ENCODE measurements around the gene DMBT1.

DMBT1 gene

DNA sequence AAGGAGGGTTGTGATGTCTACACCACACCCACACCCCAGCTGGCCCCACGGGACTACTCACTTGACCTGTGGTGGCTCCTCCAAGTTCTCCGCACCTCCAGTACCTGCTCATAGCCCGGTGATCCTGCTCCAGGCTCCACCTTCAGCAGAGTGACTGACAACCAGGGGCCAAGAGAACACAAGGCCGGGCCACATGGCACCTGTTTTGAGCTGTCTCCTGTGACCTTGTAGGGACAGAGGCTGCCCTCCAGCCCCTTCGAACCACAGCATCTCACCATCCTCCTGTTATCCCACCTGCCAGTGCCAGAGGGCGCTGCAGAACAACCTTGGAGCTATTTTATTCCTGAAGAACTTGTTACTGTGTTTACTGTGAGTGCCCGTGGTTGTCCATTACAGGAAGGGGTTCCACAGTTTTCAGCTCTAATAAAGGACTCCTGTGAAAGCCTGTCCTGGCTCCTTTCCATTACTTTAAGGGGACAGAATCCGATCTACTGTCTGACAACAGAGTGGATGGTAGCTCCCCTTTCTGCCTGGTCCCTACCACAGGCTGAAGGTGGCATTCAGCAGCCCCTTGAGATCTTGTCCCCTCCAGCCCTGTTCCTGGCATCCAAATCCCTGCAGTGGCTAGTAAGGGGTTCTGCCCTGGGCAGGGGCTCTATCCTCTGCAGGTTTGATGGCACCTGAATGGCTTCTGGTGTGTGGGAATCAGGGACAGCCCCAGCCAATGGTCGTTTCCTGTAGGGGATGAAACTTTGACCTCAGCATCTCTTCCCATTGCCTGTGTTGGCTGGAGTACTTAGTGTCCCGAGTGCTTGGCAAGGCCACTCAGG is 88.3 kb downstream of the DMBT1 start:
- DNase-seq: no peak

DNA sequence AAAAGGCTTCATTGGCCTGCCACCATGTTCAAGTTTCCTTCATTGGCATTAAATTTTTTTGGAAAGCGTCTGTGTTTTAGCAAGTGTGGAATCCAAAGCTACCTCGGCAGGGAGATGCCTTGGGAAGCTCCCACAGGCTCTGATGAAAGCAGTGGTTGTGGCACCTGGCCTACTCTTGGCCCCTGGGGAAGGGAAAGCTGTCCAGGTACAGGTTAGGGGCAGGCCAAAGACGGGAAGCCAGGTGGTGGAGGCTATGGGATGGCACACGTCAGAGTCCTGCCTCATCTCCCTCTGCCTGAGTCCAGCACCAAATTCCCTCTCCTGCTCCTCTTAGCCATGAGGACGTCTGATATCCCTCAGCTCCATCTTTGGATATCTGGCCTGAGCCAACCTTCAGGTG is 89.3 kb downstream of the DMBT1 start:
- DNase-seq: no peak

DNA sequence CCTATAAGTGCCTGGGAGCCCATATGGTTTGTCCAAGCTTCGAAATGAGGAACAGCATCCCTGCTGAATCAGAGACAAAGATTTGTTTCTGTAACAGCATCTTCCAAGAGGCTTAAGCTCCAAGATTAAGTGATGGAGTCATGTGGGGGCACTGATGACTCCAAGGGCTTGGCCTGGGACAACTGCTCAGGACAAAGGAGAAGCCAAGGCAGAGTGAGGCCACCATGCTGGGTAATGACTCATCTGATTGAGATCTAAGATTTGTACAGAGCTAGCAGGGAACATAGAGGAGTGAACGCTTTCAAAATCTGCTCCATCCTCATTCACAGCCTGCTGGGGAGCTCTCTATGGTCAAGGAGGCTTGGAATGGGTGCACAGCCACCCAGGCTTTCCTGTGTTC is 89.8 kb downstream of the DMBT1 start:
- no peak for DNase-seq

DNA sequence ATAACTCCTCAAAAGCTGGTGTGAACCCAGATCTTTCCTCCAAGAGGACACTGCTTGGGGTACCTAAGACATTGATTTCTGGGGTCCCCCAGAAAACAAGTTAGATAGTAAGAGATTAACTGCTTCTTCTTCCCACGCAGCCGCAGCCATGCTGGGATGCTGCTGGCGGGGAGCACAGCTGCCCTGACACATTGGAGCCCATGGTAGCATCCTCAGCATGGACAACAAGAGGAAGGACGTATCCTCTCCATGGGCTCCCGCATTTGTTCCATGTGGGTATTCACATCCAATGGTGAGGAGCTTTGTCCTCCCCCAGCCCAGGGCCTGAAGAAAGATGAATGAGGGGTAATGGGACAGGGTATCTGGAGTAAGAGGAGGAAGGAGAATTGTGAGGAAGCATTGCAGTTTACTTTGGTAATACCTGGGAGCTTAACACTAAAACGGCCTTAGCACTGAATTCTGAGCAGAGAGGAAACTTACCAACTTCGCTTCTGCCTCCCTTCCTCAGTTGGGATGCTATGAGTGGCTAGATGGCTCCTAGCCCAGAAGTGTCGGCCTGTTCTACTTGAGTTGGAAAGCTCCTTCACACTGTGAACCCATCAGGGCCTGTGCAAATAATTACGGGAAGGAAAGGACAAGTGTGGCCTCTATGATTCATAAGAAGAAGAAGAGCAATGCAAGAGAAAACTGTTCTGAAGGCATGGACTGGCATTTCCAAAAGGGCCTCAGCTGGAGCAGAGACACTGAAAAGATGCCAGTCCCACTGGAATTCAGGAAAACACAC is 95.2 kb downstream of the DMBT1 start:
- DNase-seq: no peak

DNA sequence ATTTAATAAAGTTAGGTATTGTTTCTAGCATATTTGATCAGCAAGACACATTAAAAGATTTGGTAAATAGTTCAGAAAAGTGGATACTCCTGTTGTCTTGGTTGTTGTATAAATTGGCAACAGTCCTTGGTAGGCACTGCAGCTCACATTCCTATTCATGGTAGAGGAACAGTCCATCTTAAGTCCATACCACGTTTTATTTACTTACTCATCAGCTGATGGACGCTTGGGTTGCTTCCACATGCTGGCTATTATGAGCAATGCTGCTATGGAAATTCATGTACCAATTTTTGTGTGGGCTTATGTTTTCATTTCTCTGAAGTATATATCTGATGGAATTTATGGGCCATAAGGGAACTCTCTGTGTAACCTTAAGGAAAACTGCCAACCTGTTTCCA is 95.8 kb downstream of the DMBT1 start:
- DNase-seq: no peak

DNA sequence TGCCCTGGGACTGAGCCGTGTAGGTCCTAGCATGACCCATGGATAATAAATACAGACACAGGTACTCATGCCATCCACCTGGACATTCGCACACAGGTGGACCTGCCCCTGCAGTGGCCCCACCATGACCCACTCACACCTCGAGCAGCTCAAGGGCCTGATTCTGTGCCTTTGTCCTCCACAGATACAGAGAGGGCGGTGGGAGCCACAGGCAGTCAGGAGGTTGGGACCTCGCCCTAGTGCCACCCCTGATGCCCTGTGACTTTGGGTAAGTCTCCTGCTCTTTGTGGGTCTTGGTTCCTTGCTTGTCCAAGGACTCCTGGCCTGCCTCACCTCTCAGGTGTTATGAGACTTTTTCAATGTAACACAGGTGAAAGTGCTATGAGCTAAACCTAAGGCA is 96.2 kb downstream of the DMBT1 start:
- no peak for DNase-seq

DNA sequence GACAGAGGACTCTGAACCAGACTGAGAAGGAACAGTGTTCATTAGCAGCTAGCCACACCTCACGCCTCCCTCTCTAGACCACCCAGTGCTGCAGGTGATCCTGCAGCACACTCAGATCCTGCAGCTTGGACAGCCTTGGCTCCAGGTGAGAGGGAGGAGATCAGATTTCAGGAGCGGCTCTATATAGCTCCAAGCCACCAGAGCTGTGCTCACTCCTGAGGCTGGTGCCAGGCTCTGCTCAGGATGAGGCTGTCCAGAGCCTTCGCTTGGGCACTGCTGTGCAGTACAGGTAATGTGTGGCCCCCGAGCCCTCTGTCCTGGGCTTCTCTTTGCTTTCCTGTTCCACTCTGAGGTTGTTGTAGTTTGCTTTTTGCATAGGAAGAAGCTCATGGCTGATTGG is 96.7 kb downstream of the DMBT1 start:
- DNase-seq: no peak

DNA sequence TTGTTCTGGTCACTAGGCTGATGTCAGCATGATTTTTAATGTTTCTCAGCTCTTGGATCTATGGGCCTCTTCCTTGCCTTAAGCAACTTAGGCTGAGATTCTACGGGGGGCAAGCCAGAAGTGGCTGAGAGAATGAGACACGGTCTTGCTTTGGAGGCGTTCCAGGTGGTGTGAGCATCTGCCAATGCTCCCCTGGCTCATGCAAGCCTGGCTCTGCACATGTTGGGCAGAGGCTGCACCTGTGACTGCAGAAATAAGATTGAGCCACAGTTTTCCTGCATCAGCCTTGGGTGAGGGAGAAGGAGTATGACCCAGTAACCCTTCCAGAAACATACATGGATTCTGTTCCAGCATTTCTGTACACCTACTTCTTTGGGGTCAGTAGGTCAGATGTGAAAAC is 97.2 kb downstream of the DMBT1 start:
- no peak for DNase-seq

DNA sequence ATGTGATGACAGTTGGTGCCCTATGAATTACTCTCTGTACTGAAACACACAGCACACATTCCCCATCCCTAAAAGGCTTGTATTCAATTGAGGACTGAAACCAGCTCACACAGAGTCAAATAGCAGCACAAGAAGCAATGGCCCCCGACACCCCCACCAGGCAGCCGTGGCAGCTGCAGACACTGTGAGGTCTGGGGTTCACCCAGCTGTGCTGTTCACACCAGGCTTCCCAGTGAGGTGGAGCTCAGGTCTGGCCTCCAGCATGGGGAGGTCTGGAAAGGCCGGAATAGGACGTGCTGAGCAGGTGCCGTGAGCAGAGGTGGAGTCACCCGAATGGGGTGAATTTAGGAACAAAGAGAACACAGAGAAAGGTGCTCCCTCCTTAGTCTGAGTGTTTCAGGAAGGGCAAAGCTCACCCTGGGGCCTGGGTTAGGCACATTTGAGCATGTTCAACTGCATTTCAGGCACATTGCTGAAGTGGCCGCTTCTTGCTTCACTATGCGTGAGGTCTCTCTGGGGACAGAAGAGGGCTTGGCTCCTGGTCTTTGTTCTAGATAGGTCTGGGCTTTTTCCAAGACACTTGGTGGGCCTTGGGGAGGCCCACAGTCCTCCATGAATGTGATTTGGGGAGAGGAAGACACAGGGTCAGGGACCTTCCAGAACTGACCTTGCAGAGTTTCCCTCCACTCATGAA is 97.9 kb downstream of the DMBT1 start:
- no peak for DNase-seq

DNA sequence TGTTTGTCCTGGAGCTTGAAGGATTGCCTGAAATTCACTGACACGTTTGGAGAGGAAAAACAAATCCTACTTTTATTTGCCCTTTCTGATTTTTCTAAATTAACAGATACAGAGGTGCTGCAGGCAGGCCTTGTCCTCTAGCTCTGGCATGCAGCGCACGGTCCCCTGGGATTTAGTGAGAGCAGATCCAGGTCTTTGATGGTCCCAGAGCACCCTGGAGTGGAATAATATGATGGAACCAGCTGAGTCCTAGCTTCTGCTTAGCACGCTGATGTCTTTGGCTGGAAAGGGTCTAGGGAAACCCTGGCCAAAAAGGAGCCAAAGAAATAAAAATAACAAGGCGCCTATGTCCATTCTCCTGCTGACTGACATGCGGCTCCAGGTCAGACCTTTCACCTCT is 98.6 kb downstream of the DMBT1 start:
- DNase-seq: no peak

DNA sequence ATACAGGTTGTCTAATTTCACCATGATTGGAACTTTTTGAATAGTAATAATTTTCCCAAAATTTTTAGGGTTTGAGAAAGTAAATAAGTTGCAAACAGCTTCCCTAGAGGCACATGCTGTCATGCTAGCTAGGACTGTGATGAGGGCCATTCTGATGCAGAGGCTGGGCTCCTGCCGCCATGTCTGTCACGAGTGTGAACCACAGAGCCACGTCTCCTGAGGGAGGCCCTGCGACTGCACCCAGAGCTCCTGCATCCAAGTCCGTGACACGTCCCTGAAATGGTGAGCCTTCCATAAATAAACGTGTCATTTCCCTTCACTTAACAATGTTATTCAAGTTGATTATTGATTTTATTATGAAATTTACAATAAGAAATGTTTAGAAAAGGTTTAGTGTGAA is 99.1 kb downstream of the DMBT1 start:
- no peak for DNase-seq

DNA sequence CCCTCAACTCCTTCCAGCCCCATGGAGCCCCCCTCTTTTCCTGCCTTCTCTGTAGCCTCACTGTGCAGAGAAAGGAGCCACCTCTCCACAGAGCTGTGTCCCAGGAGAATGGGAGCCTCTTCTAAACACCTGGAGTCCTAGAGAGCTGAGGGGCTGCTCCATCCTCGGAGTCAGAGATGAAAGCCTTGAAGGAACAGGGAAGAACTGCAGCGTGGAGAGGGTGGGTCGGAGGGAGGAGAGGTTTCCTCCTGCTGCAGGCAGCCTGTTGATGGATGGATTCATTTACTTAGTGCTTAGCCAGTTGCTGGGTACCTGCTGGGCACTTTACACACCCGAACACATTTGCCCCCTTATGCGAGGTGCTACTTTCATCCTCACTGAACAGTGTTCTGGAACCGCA is 100.1 kb downstream of the DMBT1 start:
- no peak for DNase-seq

DNA sequence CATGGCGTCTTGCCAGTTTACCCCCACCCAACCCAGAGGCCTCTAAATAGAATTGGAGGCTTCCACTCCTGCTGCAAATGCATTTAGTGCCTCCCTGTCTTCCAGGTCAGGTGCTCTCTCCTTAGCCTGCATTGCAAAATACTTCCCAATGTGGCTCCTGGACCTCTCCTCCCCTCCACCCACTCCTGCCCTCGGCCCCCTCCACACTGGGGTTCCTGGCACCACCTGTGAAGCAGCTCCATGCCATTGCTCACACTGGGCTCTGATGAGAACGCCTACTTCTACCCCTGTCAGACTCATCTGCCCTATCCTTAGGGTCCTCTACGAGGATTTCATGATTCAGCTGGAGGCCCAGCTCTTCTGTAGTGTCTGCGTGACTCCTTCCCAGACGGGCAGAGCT is 101.7 kb downstream of the DMBT1 start:
- DNase-seq: no peak

DNA sequence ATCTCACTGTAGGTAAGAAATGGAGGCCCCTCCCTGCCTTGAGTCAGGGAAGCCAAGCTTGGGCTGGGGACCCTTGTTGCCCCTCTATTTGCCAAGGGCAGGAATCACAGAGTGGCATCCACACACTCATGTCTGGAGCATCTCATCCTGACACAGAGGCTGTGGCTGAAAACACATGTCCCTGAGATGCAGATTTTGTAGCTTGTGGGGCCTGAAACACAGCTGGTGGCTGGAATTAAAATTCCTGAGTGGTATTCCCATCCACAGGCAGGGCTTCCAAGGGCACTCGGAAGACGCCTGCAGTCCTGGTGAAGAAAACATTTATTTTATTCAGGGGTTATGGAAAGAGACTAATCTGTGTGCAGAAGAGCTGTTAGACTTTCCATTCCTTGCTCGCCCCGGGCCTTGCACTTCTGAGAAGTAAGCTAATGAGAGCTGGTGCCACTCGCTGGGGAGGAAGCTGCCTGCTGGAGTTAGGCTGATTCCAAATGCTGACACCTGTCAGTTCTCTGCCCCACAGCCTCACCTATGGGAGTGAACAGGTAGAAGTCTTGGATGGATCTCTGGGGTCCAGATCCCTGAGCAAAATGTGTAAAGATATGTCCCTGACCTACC is 103.1 kb downstream of the DMBT1 start:
- DNase-seq: no peak

DNA sequence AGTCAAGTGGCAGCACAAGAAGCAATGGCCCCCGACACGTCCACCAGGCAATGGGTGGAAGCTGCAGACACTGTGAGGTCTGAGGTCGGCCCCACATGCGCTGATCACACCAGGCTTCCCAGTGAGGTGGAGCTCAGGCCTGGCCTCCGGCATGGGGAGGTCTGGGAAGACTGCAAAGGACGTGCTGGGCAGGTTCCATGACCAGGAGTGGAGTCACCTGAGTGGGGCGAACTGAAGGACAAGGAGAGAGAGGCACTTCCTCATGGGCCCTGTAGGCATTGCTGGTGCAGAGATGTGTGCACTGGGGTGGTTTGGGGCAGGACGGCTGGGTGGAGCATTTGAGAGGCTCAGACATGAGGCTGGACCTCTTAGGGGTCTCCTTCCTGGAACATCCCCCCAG is 103.9 kb downstream of the DMBT1 start:
- no peak for DNase-seq

DNA sequence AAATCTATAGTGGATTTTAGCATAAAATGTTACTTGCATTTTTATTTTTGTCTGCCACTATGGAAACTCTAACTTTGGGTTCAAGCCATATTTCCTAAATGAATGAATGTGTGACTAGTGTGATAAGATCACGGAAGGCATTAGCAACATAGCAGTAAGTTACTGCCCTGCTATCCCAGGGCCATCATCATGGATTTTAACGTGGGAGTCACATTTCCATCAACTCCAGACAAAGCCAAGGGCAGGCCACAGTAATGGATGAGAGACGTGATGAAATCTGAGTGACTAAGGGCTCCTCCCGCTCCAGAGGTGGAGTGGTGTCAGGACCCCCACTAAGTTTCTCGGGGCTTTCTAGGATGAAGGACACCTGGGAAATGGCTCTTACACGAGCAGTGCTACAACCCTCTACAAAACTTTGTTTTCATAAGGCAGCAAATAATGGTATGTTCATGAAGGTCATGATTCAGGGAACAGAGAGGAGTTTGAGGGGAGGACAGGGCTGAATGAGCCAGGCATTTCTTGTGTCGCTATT is 104.8 kb downstream of the DMBT1 start:
- DNase-seq: no peak

DNA sequence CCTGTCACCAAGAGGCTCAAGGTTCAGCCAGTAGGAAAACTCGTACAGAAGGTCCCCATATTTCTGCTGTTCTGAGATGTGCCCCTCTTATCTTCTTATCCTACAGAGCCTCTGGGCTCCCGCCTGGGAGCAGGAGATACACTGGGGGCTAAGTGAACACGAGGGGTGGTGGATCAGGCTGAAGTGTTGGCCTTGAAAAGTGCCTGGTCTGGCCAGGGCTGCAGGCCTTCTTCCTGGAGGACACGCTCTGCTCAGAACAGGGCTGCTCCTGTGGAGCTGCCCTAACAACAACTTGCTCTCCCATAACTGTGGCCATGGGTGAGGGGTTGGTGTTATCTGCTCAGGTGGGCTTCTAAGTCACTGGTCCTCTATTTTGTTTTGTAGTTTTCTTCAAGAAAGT is 105.4 kb downstream of the DMBT1 start:
- DNase-seq: no peak

DNA sequence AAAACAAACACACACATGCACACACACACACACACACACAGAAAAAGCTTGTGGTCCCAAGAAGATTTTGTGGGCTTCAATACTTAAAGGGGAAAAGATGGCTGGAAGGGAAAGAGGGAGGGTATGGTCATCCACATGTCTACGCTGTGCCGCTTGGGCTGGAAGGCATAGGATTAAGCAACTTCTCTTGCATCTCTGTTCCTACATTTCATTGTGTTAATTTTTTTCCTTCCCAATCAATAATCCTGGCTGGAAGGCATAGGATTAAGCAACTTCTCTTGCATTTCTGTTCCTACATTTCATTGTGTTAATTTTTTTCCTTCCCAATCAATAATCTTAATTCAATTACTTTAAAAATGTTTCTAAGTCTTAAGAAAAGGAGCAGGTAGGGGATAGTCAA is 108.5 kb downstream of the DMBT1 start:
- DNase-seq: no peak

DNA sequence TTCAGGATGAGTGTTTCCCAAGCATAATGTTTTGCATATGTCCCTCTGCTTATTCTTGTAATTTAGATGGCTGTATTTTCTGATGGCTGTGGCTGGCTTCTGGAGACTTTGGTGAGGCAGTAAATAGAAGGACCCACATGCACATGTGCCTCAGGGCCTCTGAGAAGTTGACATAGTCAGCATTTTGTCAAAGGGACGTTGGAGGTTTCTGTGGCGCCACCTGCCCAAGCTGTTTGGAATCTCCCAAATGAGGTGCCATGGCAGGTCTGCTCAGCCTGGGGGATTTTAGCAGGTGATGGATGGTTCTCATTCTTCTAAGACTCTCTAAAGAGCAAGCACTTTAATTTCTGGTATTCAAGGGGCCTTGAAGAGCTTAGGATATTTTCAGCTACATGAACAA is 109.3 kb downstream of the DMBT1 start:
- no peak for DNase-seq

DNA sequence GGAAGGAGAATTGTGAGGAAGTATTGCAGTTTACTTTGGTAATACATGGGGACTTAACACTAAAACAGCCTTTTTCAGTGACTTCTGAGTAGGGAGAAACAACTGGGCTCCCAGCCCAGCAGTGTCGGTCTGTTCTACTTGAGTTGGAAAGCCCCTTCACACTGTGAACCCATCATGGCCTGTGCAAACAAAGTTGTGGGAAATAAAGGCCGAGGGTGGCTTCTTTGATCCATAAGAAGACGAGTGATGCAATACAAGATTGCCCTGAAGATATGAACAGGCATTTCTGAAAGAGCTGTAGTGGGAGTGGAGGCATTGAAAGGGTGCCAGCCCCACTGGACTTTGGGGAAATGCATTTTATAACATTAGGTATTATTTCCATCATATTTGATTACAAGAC is 110.8 kb downstream of the DMBT1 start:
- DNase-seq: no peak

DNA sequence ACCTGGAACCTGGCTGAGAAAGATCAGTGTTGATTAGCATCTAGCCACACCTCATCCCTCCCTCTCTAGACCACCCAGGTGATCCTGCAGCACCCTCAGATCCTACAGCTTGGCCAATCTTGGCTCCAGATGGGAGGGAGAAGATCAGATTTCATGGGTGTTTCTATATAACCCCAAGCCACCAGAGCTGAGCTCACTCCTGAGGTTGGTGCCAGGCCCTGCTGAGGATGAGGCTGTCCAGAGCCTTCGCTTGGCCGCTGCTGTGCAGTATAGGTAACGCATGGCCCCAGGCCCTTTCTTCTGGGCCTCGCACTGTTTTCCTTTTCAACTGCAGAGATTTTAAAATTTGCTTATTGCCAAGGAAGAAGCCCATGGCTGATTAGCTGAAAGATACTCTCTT is 112.1 kb downstream of the DMBT1 start:
- no peak for DNase-seq

DNA sequence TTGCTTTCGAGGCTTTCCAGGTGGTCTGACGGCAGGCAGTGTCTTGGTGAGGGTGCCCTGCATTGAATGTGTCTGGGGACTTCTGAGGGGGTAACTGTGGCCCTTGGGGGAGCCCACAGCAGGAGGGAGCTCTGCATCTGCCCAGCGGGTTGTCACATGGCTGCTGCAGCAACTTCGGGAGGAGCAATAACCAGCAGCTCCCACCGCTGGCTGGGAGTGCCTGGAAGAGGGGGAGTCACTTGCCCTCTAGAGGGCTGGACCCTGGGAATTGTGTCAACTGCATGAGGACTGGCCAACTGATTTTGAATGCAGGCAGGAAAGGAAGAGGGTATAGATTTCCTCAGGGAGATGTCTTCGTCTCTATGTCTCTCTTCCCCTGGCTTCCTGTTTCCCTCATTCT is 112.7 kb downstream of the DMBT1 start:
- DNase-seq: no peak

DNA sequence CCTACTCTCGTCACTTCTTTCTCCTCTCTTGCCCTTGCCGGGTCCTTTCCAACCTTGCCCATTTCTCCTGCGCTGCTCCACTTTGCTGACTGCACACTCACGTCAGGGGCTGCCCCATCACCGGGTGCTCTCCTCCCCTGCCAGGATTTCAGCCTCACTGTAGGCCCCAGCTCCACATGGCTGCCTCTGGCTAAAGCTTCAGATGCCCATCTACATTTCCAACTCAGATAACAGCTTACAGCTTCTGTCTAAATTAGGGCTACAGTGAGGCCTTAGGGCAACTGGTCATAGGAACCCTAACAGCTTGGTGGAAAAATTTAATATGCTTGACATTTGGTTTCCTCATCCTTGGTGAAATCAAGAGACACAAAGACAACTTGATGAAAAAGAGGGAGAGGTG is 113.2 kb downstream of the DMBT1 start:
- DNase-seq: no peak
